Neural cell (in vitro differentiated cells): Measurements from ENCODE around the gene MLIP. TPM values are rescaled to one million over a fixed set of nuclear protein-coding genes. Genes with fewer than 3 reads are reported as not detected.

Experiments
- H2AFZ ChIP-seq: fragments of 200-600, 300-800 bp; sonication (generic), shearing (Covaris generic); 2 replicates; pipeline ENCODE4 v1.6.0; 2014; ENCODE audit warnings: low read depth, mild to moderate bottlenecking, antibody characterized with exemption, low read length, moderate library complexity
- H3F3A ChIP-seq: fragments of 200-600 bp; shearing (Covaris generic); 2 replicates; pipeline ENCODE4 v1.6.1; 2016; ENCODE audit warnings: mild to moderate bottlenecking, moderate library complexity, mixed read lengths, antibody characterized with exemption, low read length; ENCODE audit not compliant: insufficient read depth, poor library complexity, severe bottlenecking
- H3K27ac ChIP-seq: fragments of 200-600, 300-800 bp; sonication (generic), shearing (Covaris generic); 2 replicates; pipeline ENCODE4 v1.5.1; 2014; ENCODE audit warnings: mild to moderate bottlenecking, low read length, moderate library complexity
- H3K27me3 ChIP-seq: fragments of 300-800, 200-600 bp; sonication (generic), shearing (Covaris generic); 2 replicates; pipeline ENCODE4 v1.6.0; 2014; ENCODE audit warnings: mild to moderate bottlenecking, low read depth, low read length, moderate library complexity; ENCODE audit not compliant: insufficient read depth
- H3K36me3 ChIP-seq: fragments of 300-800, 200-600 bp; sonication (generic), shearing (Covaris generic); 2 replicates; pipeline ENCODE4 v1.5.1; 2014; ENCODE audit warnings: mild to moderate bottlenecking, antibody characterized with exemption, low read length, moderate library complexity; ENCODE audit not compliant: insufficient read depth
- H3K4me2 ChIP-seq: fragments of 300-800, 200-600 bp; sonication (generic), shearing (Covaris generic); 2 replicates; pipeline ENCODE4 v1.6.0; 2014; ENCODE audit warnings: mild to moderate bottlenecking, low read length
- H3K4me3 ChIP-seq: fragments of 300-800, 200-600 bp; sonication (generic), shearing (Covaris generic); 2 replicates; pipeline ENCODE4 v1.5.1; 2014; ENCODE audit warnings: mild to moderate bottlenecking, low read length, moderate library complexity
- H3K79me2 ChIP-seq: fragments of 200-600 bp; shearing (Covaris generic); replicated peaks from 2 replicates; pipeline ENCODE4 v1.6.0; 2014; ENCODE audit warnings: mild to moderate bottlenecking, low read length, moderate library complexity; ENCODE audit not compliant: insufficient read depth
- H3K9ac ChIP-seq: fragments of 300-800, 200-600 bp; sonication (generic), shearing (Covaris generic); 2 replicates; pipeline ENCODE4 v1.6.1; 2016; ENCODE audit warnings: mild to moderate bottlenecking, low read length, mixed read lengths
- H3K9me2 ChIP-seq: fragments of 200-600 bp; shearing (Covaris generic); 2 replicates; pipeline ENCODE4 v1.6.1; 2016; ENCODE audit warnings: mild to moderate bottlenecking, low read length, mixed read lengths; ENCODE audit not compliant: insufficient read depth
- H3K9me3 ChIP-seq: fragments of 200-600, 300-800 bp; sonication (generic), shearing (Covaris generic); 2 replicates; pipeline ENCODE4 v1.6.1; 2016; ENCODE audit warnings: mild to moderate bottlenecking, mixed run types, low read length, moderate library complexity, mixed read lengths
- H4K20me1 ChIP-seq: fragments of 200-600 bp; shearing (Covaris generic); 2 replicates; pipeline ENCODE4 v1.6.1; 2016; ENCODE audit warnings: mild to moderate bottlenecking, mixed run types; ENCODE audit not compliant: insufficient read depth
- CTCF ChIP-seq: fragments of 450-650 bp; IDR thresholded peaks from 2 replicates; pipeline ENCODE4 v1.5.1; 2014; ENCODE audit warnings: antibody characterized with exemption, mild to moderate bottlenecking, moderate library complexity; ENCODE audit not compliant: poor library complexity, severe bottlenecking
- EP300 ChIP-seq: fragments of 450-650 bp; conservative IDR thresholded peaks from 2 replicates; pipeline ENCODE4 v1.6.1; 2014; ENCODE audit warnings: antibody characterized with exemption, mild to moderate bottlenecking, moderate library complexity; ENCODE audit not compliant: poor library complexity, severe bottlenecking
- EZH2 ChIP-seq: fragments of 200-600, 300-800 bp; shearing (Covaris generic), sonication (generic); IDR thresholded peaks from 2 replicates; pipeline ENCODE4 v1.6.1; 2014; ENCODE audit warnings: antibody characterized with exemption, low read length, borderline replicate concordance, mild to moderate bottlenecking; ENCODE audit not compliant: insufficient read depth, poor library complexity, severe bottlenecking
- MXI1 ChIP-seq: fragments of 450-650 bp; conservative IDR thresholded peaks from 2 replicates; pipeline ENCODE4 v1.6.1; 2014; ENCODE audit warnings: antibody characterized with exemption, mild to moderate bottlenecking; ENCODE audit not compliant: poor library complexity, severe bottlenecking
- POLR2AphosphoS5 ChIP-seq: IDR thresholded peaks from 2 replicates; pipeline ENCODE4 v1.6.1; 2012
- RAD21 ChIP-seq: fragments of 450-650 bp; conservative IDR thresholded peaks from 2 replicates; pipeline ENCODE4 v1.6.1; 2014; ENCODE audit warnings: antibody characterized with exemption, mild to moderate bottlenecking, moderate library complexity
- SMC3 ChIP-seq: fragments of 450-650 bp; conservative IDR thresholded peaks from 2 replicates; pipeline ENCODE4 v1.6.1; 2014; ENCODE audit warnings: antibody characterized with exemption, mild to moderate bottlenecking, moderate library complexity; ENCODE audit not compliant: poor library complexity
- TAF1 ChIP-seq: IDR thresholded peaks from 2 replicates; pipeline ENCODE4 v1.6.1; 2012; ENCODE audit warnings: low read depth
- polyA plus RNA-seq: library from polyadenylated mRNA; depleted of rRNA; stranded (reverse); fragments of >200 nt; gene quantifications from 2 replicates; pipeline ENCODE4 v1.2.3, GENCODE V29; 2014
- TF ChIP-seq, protein P1 (sequence below): IDR thresholded peaks from 2 replicates; pipeline ENCODE4 v1.6.1; 2012; ENCODE audit warnings: borderline replicate concordance

MLIP gene
- polyA plus RNA-seq, 1 donor from 2014 or later = not detected

GRCh38 chr6:54232703-54233102, 121.5 kb downstream of the MLIP start:
- H3K27me3 ChIP-seq = no peaks in the 10 kb centered on the region
- H3F3A ChIP-seq = no peaks in the 10 kb centered on the region
- H3K4me3 ChIP-seq = no peak overlapping the region
- H3K9ac ChIP-seq = no peak overlapping the region
- TF ChIP-seq, protein P1, sequence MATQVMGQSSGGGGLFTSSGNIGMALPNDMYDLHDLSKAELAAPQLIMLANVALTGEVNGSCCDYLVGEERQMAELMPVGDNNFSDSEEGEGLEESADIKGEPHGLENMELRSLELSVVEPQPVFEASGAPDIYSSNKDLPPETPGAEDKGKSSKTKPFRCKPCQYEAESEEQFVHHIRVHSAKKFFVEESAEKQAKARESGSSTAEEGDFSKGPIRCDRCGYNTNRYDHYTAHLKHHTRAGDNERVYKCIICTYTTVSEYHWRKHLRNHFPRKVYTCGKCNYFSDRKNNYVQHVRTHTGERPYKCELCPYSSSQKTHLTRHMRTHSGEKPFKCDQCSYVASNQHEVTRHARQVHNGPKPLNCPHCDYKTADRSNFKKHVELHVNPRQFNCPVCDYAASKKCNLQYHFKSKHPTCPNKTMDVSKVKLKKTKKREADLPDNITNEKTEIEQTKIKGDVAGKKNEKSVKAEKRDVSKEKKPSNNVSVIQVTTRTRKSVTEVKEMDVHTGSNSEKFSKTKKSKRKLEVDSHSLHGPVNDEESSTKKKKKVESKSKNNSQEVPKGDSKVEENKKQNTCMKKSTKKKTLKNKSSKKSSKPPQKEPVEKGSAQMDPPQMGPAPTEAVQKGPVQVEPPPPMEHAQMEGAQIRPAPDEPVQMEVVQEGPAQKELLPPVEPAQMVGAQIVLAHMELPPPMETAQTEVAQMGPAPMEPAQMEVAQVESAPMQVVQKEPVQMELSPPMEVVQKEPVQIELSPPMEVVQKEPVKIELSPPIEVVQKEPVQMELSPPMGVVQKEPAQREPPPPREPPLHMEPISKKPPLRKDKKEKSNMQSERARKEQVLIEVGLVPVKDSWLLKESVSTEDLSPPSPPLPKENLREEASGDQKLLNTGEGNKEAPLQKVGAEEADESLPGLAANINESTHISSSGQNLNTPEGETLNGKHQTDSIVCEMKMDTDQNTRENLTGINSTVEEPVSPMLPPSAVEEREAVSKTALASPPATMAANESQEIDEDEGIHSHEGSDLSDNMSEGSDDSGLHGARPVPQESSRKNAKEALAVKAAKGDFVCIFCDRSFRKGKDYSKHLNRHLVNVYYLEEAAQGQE = no peak
- TF ChIP-seq MXI1 = no peak
- no peak for TF ChIP-seq EZH2
- TF ChIP-seq SMC3 = no peak
- TF ChIP-seq TAF1 = no peak
- TF ChIP-seq RAD21 = no peak
- no peak for TF ChIP-seq POLR2AphosphoS5
- TF ChIP-seq EP300 = no peak
- TF ChIP-seq CTCF = no peak
- no peak overlapping the region for H3K27ac ChIP-seq
- H3K36me3 ChIP-seq = no peaks in the 10 kb centered on the region
- no peak overlapping the region for H3K4me2 ChIP-seq
- no peak overlapping the region for H2AFZ ChIP-seq
- H3K9me3 ChIP-seq = no peaks in the 10 kb centered on the region
- H4K20me1 ChIP-seq = no peaks in the 10 kb centered on the region
- no peaks in the 10 kb centered on the region for H3K79me2 ChIP-seq
- no peaks in the 10 kb centered on the region for H3K9me2 ChIP-seq

GRCh38 chr6:54234539-54234938, 123.3 kb downstream of the MLIP start:
- TF ChIP-seq, protein P1 = peak; percentile 67
- TF ChIP-seq EP300 (peak; percentile 91), POLR2AphosphoS5 (peak; percentile 68), TAF1 (no peak)
- Histone ChIP-seq H4K20me1 (no peaks in the 10 kb centered on the region), H3K4me3 (no peak overlapping the region), H3K79me2 (no peaks in the 10 kb centered on the region), H3K9me3 (no peaks in the 10 kb centered on the region), H3K4me2 (peak overlapping the region; percentile 2), H3K36me3 (no peaks in the 10 kb centered on the region), H3K27ac (peak overlapping the region; percentile 21), H3K27me3 (no peaks in the 10 kb centered on the region), H3F3A (no peaks in the 10 kb centered on the region), H3K9ac (no peak overlapping the region), H3K9me2 (no peaks in the 10 kb centered on the region), H2AFZ (no peak overlapping the region)
